Measurements from ENCODE around the gene DOCK1.

DOCK1 gene

DNA sequence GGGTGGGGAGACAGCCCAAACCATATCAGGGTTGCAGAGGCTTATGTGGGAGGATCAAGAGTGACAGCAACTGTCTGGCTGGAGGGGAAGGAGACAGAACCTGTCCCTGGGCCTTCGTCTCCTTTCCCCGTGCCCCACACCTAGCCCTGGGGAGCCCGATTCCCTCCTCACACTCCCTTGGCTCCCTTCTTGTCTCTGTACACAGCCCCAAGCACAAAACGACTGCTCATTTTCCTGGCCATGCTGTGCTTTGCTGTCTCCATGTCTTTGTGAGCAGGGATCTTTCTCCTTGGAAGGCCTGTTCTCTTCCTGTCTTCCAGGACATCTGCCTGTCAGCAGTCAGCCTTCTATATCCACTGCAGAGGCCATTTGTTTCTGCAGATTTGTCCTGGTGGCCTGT is 177.4 kb downstream of the DOCK1 start:
- DNase-seq (ENCODE audit: low read depth), result no peak
- TF ChIP-seq POLR2A (IDR thresholded peaks at IDR 0.05; ENCODE audit: extremely low read depth, insufficient read length) (no peak), MYC (IDR thresholded peaks at IDR 0.05; ENCODE audit: low read depth, low read length) (no peak)
- TF ChIP-seq, protein P1, sequence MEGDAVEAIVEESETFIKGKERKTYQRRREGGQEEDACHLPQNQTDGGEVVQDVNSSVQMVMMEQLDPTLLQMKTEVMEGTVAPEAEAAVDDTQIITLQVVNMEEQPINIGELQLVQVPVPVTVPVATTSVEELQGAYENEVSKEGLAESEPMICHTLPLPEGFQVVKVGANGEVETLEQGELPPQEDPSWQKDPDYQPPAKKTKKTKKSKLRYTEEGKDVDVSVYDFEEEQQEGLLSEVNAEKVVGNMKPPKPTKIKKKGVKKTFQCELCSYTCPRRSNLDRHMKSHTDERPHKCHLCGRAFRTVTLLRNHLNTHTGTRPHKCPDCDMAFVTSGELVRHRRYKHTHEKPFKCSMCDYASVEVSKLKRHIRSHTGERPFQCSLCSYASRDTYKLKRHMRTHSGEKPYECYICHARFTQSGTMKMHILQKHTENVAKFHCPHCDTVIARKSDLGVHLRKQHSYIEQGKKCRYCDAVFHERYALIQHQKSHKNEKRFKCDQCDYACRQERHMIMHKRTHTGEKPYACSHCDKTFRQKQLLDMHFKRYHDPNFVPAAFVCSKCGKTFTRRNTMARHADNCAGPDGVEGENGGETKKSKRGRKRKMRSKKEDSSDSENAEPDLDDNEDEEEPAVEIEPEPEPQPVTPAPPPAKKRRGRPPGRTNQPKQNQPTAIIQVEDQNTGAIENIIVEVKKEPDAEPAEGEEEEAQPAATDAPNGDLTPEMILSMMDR (IDR thresholded peaks at IDR 0.05; ENCODE audit: low read depth, low read length), result no peak
- TF ChIP-seq, protein P2, sequence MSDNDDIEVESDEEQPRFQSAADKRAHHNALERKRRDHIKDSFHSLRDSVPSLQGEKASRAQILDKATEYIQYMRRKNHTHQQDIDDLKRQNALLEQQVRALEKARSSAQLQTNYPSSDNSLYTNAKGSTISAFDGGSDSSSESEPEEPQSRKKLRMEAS (IDR thresholded peaks at IDR 0.05; ENCODE audit: low read depth, low read length), result no peak
- H3K4me3 ChIP-seq (ENCODE audit: low read depth, low read length), result no peak overlapping the region

DNA sequence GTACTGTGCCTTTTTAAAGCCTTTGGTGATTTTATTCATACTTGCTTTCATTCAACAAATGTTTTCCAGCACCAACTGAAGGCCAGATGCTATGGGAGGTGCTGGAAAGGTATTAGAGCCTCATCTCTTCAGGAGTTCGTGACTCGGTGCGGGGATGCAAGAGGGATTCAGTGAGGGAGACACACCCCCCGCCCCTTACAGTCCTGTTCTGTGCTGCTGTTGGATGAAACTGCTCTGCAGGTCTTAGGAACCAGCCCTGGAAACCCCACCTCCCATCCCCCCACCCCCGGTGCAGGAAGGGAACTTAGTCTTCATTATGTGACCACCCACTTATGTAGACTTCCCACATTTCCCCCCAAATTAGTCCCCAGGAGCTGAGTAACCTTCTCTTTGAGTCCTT is 180.7 kb downstream of the DOCK1 start:
- no peak for DNase-seq (ENCODE audit: low read depth)
- TF ChIP-seq, protein P1 (IDR thresholded peaks at IDR 0.05; ENCODE audit: low read depth, low read length), result no peak
- TF ChIP-seq, protein P2 (IDR thresholded peaks at IDR 0.05; ENCODE audit: low read depth, low read length), result no peak
- TF ChIP-seq MYC (IDR thresholded peaks at IDR 0.05; ENCODE audit: low read depth, low read length) (no peak), POLR2A (IDR thresholded peaks at IDR 0.05; ENCODE audit: extremely low read depth, insufficient read length) (no peak)
- H3K4me3 ChIP-seq (ENCODE audit: low read depth, low read length), result no peak overlapping the region

DNA sequence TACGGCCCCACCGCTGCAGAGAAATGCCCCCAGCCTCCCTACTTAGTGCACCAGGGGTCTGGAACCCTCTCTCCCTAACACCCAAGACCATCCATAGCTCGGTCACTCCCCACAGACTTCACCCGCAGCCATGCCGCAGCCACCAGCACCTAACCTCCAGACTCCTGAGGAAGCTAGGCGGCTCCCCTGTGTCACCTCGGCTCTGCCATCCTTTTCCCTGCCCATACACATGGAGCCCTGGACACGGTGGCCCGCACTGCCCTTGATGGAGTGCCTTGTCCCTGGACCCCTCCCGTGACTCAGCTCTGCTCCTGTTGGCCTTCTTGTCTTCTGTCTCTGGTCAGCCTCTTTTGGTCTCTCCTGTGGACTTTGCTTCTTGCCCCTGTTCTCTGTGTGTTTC is 183.7 kb downstream of the DOCK1 start:
- no peak overlapping the region for H3K4me3 ChIP-seq (ENCODE audit: low read depth, low read length)
- DNase-seq (ENCODE audit: low read depth), result no peak
- no peak for TF ChIP-seq MYC (IDR thresholded peaks at IDR 0.05; ENCODE audit: low read depth, low read length)
- TF ChIP-seq, protein P2 (IDR thresholded peaks at IDR 0.05; ENCODE audit: low read depth, low read length), result no peak
- TF ChIP-seq, protein P1 (IDR thresholded peaks at IDR 0.05; ENCODE audit: low read depth, low read length), result no peak

DNA sequence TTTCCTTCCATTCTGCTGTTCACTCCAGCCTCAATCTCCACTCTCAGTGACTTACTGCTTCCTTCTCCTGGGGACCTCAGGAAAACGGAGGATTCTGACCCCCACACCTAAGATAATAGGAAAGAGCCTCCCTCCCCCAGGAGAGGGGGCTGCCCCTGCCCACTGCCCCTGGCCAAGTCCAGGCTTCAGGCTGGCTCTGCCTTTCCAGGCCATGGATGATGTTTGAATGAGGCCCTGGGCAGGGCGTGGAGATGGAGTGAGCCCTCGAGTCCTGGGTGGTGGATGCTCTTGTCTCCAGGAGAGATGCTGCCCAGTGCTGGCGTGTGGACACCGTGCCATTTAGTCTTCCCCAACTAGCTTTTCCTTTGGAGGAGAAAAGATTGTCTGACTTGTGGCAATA is 184.2 kb downstream of the DOCK1 start:
- no peak for DNase-seq (ENCODE audit: low read depth)
- no peak overlapping the region for H3K4me3 ChIP-seq (ENCODE audit: low read depth, low read length)
- TF ChIP-seq, protein P1 (IDR thresholded peaks at IDR 0.05; ENCODE audit: low read depth, low read length), result no peak
- TF ChIP-seq POLR2A (IDR thresholded peaks at IDR 0.05; ENCODE audit: extremely low read depth, insufficient read length), result no peak
- no peak for TF ChIP-seq MYC (IDR thresholded peaks at IDR 0.05; ENCODE audit: low read depth, low read length)
- TF ChIP-seq, protein P2 (IDR thresholded peaks at IDR 0.05; ENCODE audit: low read depth, low read length), result no peak

DNA sequence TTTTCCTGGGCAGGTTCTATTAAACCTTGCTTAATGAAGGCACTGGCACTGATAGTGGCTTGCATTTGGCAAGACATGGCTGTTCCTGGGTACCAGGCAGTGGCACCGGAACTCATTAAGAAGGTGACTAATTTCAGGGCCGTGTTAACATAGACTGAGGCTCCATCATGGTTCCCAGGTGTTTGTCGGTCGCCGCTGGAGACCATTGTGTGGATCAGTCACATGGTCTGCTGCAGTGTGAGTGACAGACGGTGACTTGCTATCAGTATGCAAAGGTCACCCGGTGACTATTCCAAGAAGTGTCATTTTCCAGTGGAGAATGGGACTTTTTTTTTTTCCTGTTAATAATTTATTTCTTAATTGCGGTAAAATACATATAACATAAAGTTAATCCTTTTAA is 184.9 kb downstream of the DOCK1 start:
- no peak for DNase-seq (ENCODE audit: low read depth)
- H3K4me3 ChIP-seq (ENCODE audit: low read depth, low read length), result no peak overlapping the region
- TF ChIP-seq MYC (IDR thresholded peaks at IDR 0.05; ENCODE audit: low read depth, low read length) (no peak), POLR2A (IDR thresholded peaks at IDR 0.05; ENCODE audit: extremely low read depth, insufficient read length) (no peak)
- TF ChIP-seq, protein P1 (IDR thresholded peaks at IDR 0.05; ENCODE audit: low read depth, low read length), result no peak
- TF ChIP-seq, protein P2 (IDR thresholded peaks at IDR 0.05; ENCODE audit: low read depth, low read length), result no peak

DNA sequence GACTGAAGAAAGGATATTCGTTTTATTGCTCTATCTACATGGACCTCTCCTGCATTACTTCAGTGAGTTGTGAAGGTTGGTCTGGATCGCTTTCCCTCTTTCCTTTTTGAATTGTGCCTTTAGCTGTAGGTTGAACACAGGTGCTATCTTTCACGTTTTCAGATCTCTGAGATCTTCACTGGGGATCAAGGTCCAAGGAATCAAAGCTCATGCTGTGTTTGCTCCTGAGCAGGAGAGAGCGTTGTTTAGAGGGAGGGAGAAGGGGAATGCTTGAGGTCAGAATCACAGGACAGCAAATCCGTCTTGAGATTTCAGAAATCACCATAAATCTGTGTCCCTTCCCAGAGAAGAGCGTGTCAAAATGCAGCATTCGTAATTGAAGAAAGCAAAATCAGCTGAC is 186.1 kb downstream of the DOCK1 start:
- no peak overlapping the region for H3K4me3 ChIP-seq (ENCODE audit: low read depth, low read length)
- DNase-seq (ENCODE audit: low read depth), result no peak
- TF ChIP-seq, protein P2 (IDR thresholded peaks at IDR 0.05; ENCODE audit: low read depth, low read length), result no peak
- TF ChIP-seq, protein P1 (IDR thresholded peaks at IDR 0.05; ENCODE audit: low read depth, low read length), result no peak
- TF ChIP-seq POLR2A (IDR thresholded peaks at IDR 0.05; ENCODE audit: extremely low read depth, insufficient read length), result no peak
- no peak for TF ChIP-seq MYC (IDR thresholded peaks at IDR 0.05; ENCODE audit: low read depth, low read length)

Data from NB4 (cell line).